T-cell (primary cell): ENCODE results near the gene GRID1. TPM values are rescaled to one million over a fixed set of nuclear protein-coding genes. Genes with fewer than 3 reads are reported as not detected.

ENCODE experiments used
- ATAC-seq, 4 experiments: fragments of 200-7000 bp in 3 of 4; fragments of 150-1000 bp in 1 of 4; cut with Tn5 transposase; replicated peaks in 1 of 4; 1 replicate in 3 of 4; 2 replicates in 1 of 4; pipeline ENCODE4 v1.10.0; 2021; ENCODE audit warnings: moderate library complexity in 3 of 4, mild to moderate bottlenecking in 2 of 4, moderate number of reproducible peaks in 1 of 4
- CTCF ChIA-PET, 2 donors: fragments of 300-600 bp; sonication (Branson Sonifier 250); formaldehyde crosslinking; loops; one replicate each; lab custom pipeline; 2022; ENCODE audit warnings: antibody characterized with exemption in 2 of 2; lab: Charles Lee
- POLR2A ChIA-PET, 2 donors: fragments of 300-600 bp; sonication (Branson Sonifier 250); formaldehyde crosslinking; loops; one replicate each; lab custom pipeline; 2022; ENCODE audit warnings: antibody characterized with exemption in 2 of 2; lab: Charles Lee
- DNase-seq, 35 experiments: peaks; one replicate each; pipeline versions ENCODE4 v3.0.0 to v3.0.0-alpha.2; 2013 to 2023
- H3K27ac ChIP-seq: one replicate; pipeline ENCODE4 v1.5.1; 2013; ENCODE audit warnings: low read length
- H3K27me3 ChIP-seq, 2 experiments: replicated peaks in 1 of 2; 1 replicate in 1 of 2; 2 replicates in 1 of 2; pipeline versions ENCODE4 v1.6.1 to v1.7.0; 2013; ENCODE audit warnings: low read length in 1 of 2, mixed read lengths in 1 of 2; ENCODE audit not compliant: control insufficient read depth in 2 of 2, insufficient read depth in 2 of 2; ENCODE audit errors: extremely low read depth in 1 of 2
- H3K36me3 ChIP-seq, 2 donors: 1 replicate in 1 of 2; 2 replicates in 1 of 2; pipeline versions ENCODE4 v1.6.1 to v1.7.0; 2013; ENCODE audit warnings: low read length in 1 of 2; ENCODE audit not compliant: control insufficient read depth in 2 of 2, insufficient read depth in 1 of 2; ENCODE audit errors: extremely low read depth in 1 of 2
- H3K4me1 ChIP-seq, 2 experiments: 1 replicate in 1 of 2; 2 replicates in 1 of 2; pipeline versions ENCODE4 v1.6.1 to v1.7.0; 2013; ENCODE audit warnings: low read length in 2 of 2, mixed read lengths in 1 of 2; ENCODE audit not compliant: insufficient read depth in 2 of 2, control insufficient read depth in 1 of 2; ENCODE audit errors: extremely low read depth in 1 of 2
- H3K4me3 ChIP-seq, 2 donors: 1 replicate in 1 of 2; 2 replicates in 1 of 2; pipeline versions ENCODE4 v1.5.1 to v1.7.0; 2013; ENCODE audit warnings: mild to moderate bottlenecking in 2 of 2, low read length in 1 of 2, moderate library complexity in 1 of 2; ENCODE audit not compliant: control insufficient read depth in 1 of 2; ENCODE audit errors: extremely low read depth in 1 of 2
- H3K9me3 ChIP-seq: 2 replicates; pipeline ENCODE4 v1.7.0; 2013
- H3K27ac Mint-ChIP-seq, 2 donors: one replicate each; pipeline ENCODE4 v1.8.0; 2020 to 2021; ENCODE audit warnings: mild to moderate bottlenecking in 2 of 2, mixed read lengths in 2 of 2
- H3K27me3 Mint-ChIP-seq, 2 donors: one replicate each; pipeline ENCODE4 v1.8.0; 2021 to 2022; ENCODE audit warnings: mixed read lengths in 2 of 2
- H3K36me3 Mint-ChIP-seq: one replicate; pipeline ENCODE4 v1.8.0; 2021; ENCODE audit warnings: mixed read lengths
- H3K4me1 Mint-ChIP-seq, 3 donors: one replicate each; pipeline ENCODE4 v1.8.0; 2020 to 2022; ENCODE audit warnings: mixed read lengths in 3 of 3, mild to moderate bottlenecking in 1 of 3
- H3K4me3 Mint-ChIP-seq, 3 donors: one replicate each; pipeline ENCODE4 v1.8.0; 2020 to 2022; ENCODE audit warnings: mild to moderate bottlenecking in 3 of 3, mixed read lengths in 3 of 3, moderate library complexity in 3 of 3
- H3K9me3 Mint-ChIP-seq, 3 donors: one replicate each; pipeline ENCODE4 v1.8.0; 2020 to 2022; ENCODE audit warnings: mixed read lengths in 3 of 3
- WGBS: methylation state at CpG from one replicate; pipeline ENCODE4 v1.1.5; 2013; ENCODE audit warnings: missing lambda C conversion rate; ENCODE audit not compliant: insufficient coverage; 5-methylcytosine and 5-hydroxymethylcytosine counted together
- total RNA-seq, 35 experiments: library from RNA in 6 of 35; stranded (reverse) in 6 of 35; fragments of 120-200 nt in 1 of 35; gene quantifications; one replicate each; pipeline versions ENCODE4 v1.2.1 to v1.2.4 and lab custom pipeline; 2013 to 2026

Gene GRID1
- total RNA-seq, 5 donors from 2014 or later (not counting 1 experiment from before 2014, with no cell fraction given): 0.68 TPM; not detected in 4

DNA sequence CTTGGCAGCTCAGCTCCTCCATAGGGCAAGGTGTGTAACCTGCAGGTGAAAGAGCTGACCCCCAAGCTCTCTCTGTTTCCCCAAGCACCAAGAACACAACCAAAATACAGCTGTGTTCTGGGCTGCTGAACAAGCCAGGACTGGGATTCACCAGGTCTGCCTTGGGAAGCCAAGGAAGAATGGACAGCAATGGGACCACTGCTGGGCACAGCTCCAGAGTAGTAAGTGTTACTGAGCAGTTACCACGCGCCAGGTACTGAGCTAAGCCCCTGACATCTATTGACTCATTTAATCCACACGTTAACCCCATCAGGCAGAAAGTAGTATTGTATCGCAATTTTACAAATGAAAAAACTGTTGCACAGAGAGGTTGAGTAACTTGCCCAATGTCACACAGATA, 168.3 kb downstream of the GRID1 start:
- 100% methylated on average over 2 of the region's 4 CpGs for WGBS
- POLR2A ChIA-PET: no interaction called here
- H3K9me3 Mint-ChIP-seq: no peaks in the 10 kb centered on the region
- no peaks in the 10 kb centered on the region for H3K36me3 ChIP-seq
- no peaks in the 10 kb centered on the region for H3K4me1 Mint-ChIP-seq
- CTCF ChIA-PET: no interaction called here
- ATAC-seq (no peak), DNase-seq (no peak)
- H3K4me3 ChIP-seq: no peak overlapping the region
- H3K36me3 Mint-ChIP-seq: no peaks in the 10 kb centered on the region
- no peaks in the 10 kb centered on the region for H3K9me3 ChIP-seq
- H3K27me3 Mint-ChIP-seq: peaks cover 17 to 27% of the 10 kb centered on the region in 2 donors
- no peak overlapping the region for H3K4me3 Mint-ChIP-seq
- H3K4me1 ChIP-seq: no peaks in the 10 kb centered on the region
- peaks cover 0 to 12% of the 10 kb centered on the region in 2 experiments for H3K27me3 ChIP-seq
- no peak overlapping the region for H3K27ac Mint-ChIP-seq
- H3K27ac ChIP-seq: no peak overlapping the region

GRCh38 chr10:86197166-86197790, 169.3 kb downstream of the GRID1 start:
- Histone ChIP-seq H3K4me1 (no peaks in the 10 kb centered on the region), H3K36me3 (no peaks in the 10 kb centered on the region), H3K27me3 (peaks cover 0 to 18% of the 10 kb centered on the region in 2 experiments), H3K4me3 (no peak overlapping the region), H3K27ac (no peak overlapping the region), H3K9me3 (no peaks in the 10 kb centered on the region)
- H3K4me3 Mint-ChIP-seq: no peak overlapping the region
- peaks cover 21 to 23% of the 10 kb centered on the region in 2 donors for H3K27me3 Mint-ChIP-seq
- ChIA-PET POLR2A (no interaction called here), CTCF (no interaction called here)
- ATAC-seq (no peak), DNase-seq (peak in 1 of 35 experiments; percentile 11)
- 70% methylated on average over 10 of the region's 15 CpGs for WGBS
- H3K36me3 Mint-ChIP-seq: no peaks in the 10 kb centered on the region
- no peaks in the 10 kb centered on the region for H3K4me1 Mint-ChIP-seq
- no peaks in the 10 kb centered on the region for H3K9me3 Mint-ChIP-seq
- no peak overlapping the region for H3K27ac Mint-ChIP-seq

DNA sequence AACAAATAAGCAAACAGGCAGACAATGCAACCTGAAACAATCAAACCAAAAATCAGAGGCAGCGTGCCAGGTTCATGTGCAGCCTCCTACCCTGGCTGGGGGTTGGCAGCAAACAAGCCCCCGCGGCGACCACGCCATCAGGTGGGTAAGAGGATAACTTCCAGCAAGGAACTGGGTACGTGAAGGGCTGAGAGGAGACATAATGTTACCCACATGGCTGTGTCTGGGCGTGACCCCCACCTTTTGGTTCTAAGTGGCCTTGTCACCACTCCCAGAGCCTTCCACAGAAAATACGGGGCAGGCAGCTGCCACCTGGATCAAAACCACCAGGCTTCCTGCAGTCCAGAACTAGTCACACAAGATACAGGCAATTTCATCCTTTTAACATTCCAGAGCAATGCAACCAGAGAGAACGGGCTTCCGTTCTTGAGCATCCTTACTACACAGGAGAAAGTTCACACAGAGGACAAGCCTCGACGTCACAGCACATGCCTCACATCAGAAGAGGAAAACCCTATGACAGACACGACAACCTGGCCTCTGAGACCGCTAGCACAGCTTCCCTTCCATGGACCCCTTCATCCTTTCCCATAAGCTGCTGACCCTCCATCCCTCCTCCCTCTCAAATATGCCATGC, 171.0 kb downstream of the GRID1 start:
- no peaks in the 10 kb centered on the region for H3K9me3 Mint-ChIP-seq
- POLR2A ChIA-PET: no interaction called here
- peaks cover 26 to 27% of the 10 kb centered on the region in 2 donors for H3K27me3 Mint-ChIP-seq
- CTCF ChIA-PET: no interaction called here
- H3K27me3 ChIP-seq: peaks cover 0 to 24% of the 10 kb centered on the region in 2 experiments
- no peaks in the 10 kb centered on the region for H3K9me3 ChIP-seq
- DNase-seq (no peak), ATAC-seq (no peak)
- H3K36me3 ChIP-seq: no peaks in the 10 kb centered on the region
- H3K4me3 Mint-ChIP-seq: no peak overlapping the region
- 69% methylated on average over 9 of the region's 14 CpGs for WGBS
- H3K4me1 ChIP-seq: no peaks in the 10 kb centered on the region
- no peak overlapping the region for H3K27ac Mint-ChIP-seq
- H3K27ac ChIP-seq: no peak overlapping the region
- H3K36me3 Mint-ChIP-seq: no peaks in the 10 kb centered on the region
- H3K4me3 ChIP-seq: no peak overlapping the region
- no peaks in the 10 kb centered on the region for H3K4me1 Mint-ChIP-seq

- ATAC-seq (no peak), DNase-seq (no peak)
- WGBS: 82% methylated on average over 5 of the region's 5 CpGs
- POLR2A ChIA-PET: no interaction called here
- peaks cover 0 to 32% of the 10 kb centered on the region in 2 experiments for H3K27me3 ChIP-seq
- no peaks in the 10 kb centered on the region for H3K4me1 Mint-ChIP-seq
- H3K36me3 Mint-ChIP-seq: no peaks in the 10 kb centered on the region
- H3K4me3 ChIP-seq: no peak overlapping the region
- H3K27ac ChIP-seq: no peak overlapping the region
- H3K27ac Mint-ChIP-seq: no peak overlapping the region
- no peaks in the 10 kb centered on the region for H3K4me1 ChIP-seq
- H3K9me3 ChIP-seq: no peaks in the 10 kb centered on the region
- no peaks in the 10 kb centered on the region for H3K36me3 ChIP-seq
- H3K27me3 Mint-ChIP-seq: peaks cover 29 to 33% of the 10 kb centered on the region in 2 donors
- CTCF ChIA-PET: no interaction called here
- H3K9me3 Mint-ChIP-seq: no peaks in the 10 kb centered on the region
- no peak overlapping the region for H3K4me3 Mint-ChIP-seq
Measured at GRCh38 chr10:86194684-86195083, 171.9 kb downstream of the GRID1 start.

GRCh38 chr10:86193841-86194240, 172.8 kb downstream of the GRID1 start:
- Histone ChIP-seq H3K9me3 (no peaks in the 10 kb centered on the region), H3K4me3 (no peak overlapping the region), H3K27ac (no peak overlapping the region), H3K36me3 (no peaks in the 10 kb centered on the region), H3K27me3 (peaks cover 0 to 32% of the 10 kb centered on the region in 2 experiments), H3K4me1 (no peaks in the 10 kb centered on the region)
- 75% methylated on average over 3 of the region's 4 CpGs for WGBS
- CTCF ChIA-PET: no interaction called here
- H3K27ac Mint-ChIP-seq: no peak overlapping the region
- no peak for ATAC-seq
- H3K9me3 Mint-ChIP-seq: no peaks in the 10 kb centered on the region
- H3K4me1 Mint-ChIP-seq: no peaks in the 10 kb centered on the region
- H3K36me3 Mint-ChIP-seq: no peaks in the 10 kb centered on the region
- POLR2A ChIA-PET: no interaction called here
- H3K4me3 Mint-ChIP-seq: no peak overlapping the region
- peaks cover 34 to 39% of the 10 kb centered on the region in 2 donors for H3K27me3 Mint-ChIP-seq
- DNase-seq: no peak

- ChIA-PET CTCF (no interaction called here), POLR2A (no interaction called here)
- Mint-ChIP-seq H3K4me3 (no peak overlapping the region), H3K9me3 (no peaks in the 10 kb centered on the region), H3K27ac (no peak overlapping the region), H3K4me1 (no peaks in the 10 kb centered on the region), H3K36me3 (no peaks in the 10 kb centered on the region), H3K27me3 (peaks cover 38 to 44% of the 10 kb centered on the region in 2 donors)
- peaks cover 0 to 36% of the 10 kb centered on the region in 2 experiments for H3K27me3 ChIP-seq
- no peaks in the 10 kb centered on the region for H3K36me3 ChIP-seq
- H3K4me3 ChIP-seq: no peak overlapping the region
- DNase-seq (no peak), ATAC-seq (no peak)
- WGBS: 88% methylated on average over 1 of the region's 3 CpGs
- no peaks in the 10 kb centered on the region for H3K4me1 ChIP-seq
- H3K9me3 ChIP-seq: no peaks in the 10 kb centered on the region
- no peak overlapping the region for H3K27ac ChIP-seq
Measured at GRCh38 chr10:86192691-86193090, 173.9 kb downstream of the GRID1 start.
